DND-41 (cell line): Measurements from ENCODE around the gene TRPT1.

Source experiments
- CTCF ChIP-seq: IDR thresholded peaks from 2 replicates; pipeline ENCODE4 v1.5.1; 2012; ENCODE audit warnings: borderline replicate concordance, low read length, moderate library complexity, mild to moderate bottlenecking; ENCODE audit not compliant: poor library complexity, severe bottlenecking; ENCODE audit errors: extremely low read depth
- EZH2 ChIP-seq: IDR thresholded peaks from 3 replicates; pipeline ENCODE4 v1.6.1; 2012; ENCODE audit warnings: borderline replicate concordance, low read depth, mild to moderate bottlenecking, moderate library complexity, low read length, inconsistent platforms; ENCODE audit not compliant: severe bottlenecking

- TF ChIP-seq CTCF (no peak), EZH2 (no peak)
Measured at GRCh38 chr11:64251753-64252002, 25.7 kb upstream of the TRPT1 start.
